ENCODE measurements around the gene GABBR2. TPM values are rescaled to one million over a fixed set of nuclear protein-coding genes. Genes with fewer than 3 reads are reported as not detected.
A peak's percentile ranks its signal among the peaks of the same experiment; 100 is the strongest.

Gene GABBR2
- total and polyA plus RNA-seq, 9 of the 15 experiments (the other 6 are each of a cell fraction or from before 2014, with no cell fraction given) = 0.15 to 1.9 (median 0.32) TPM

DNA sequence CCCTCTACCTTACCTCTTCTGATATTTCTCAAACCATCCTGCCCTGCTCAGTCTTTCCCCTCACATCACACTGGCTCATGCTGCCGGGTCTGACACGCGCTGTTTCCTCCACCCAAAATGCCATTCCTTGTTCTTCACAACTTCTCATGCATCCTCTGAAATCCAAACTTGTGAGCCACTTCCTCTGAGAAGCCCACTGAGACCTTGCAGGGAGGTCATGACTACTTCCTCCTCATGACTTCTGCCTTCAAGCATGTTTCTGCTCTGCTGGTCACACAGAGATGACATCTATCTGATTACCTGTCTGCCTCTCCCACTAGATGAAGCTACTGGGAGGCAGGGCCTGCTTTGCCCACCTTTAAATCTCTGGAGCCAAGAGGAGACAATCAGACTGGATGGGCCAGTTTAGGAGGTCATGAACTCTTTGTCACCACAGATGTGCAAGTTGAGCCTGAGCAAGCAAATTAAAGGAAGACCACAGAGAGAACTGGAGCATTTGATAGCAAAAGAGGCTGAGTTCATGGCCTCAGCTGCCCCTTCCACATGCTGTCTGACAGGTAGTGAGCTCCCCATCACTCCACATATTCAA is 333.5 kb downstream of the GABBR2 start (continued):
- TF ChIP-seq, protein P1, sequence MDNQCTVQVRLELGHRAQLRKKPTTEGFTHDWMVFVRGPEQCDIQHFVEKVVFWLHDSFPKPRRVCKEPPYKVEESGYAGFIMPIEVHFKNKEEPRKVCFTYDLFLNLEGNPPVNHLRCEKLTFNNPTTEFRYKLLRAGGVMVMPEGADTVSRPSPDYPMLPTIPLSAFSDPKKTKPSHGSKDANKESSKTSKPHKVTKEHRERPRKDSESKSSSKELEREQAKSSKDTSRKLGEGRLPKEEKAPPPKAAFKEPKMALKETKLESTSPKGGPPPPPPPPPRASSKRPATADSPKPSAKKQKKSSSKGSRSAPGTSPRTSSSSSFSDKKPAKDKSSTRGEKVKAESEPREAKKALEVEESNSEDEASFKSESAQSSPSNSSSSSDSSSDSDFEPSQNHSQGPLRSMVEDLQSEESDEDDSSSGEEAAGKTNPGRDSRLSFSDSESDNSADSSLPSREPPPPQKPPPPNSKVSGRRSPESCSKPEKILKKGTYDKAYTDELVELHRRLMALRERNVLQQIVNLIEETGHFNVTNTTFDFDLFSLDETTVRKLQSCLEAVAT (IDR thresholded peaks at IDR 0.05) = no peak
- no peak for TF ChIP-seq RBM34 (IDR thresholded peaks at IDR 0.05; ENCODE audit: borderline replicate concordance, insufficient read depth, low read length)
- peak; percentile 41; the same call in 1 of the 2 replicates for TF ChIP-seq NFIC (IDR thresholded peaks at IDR 0.05)
- TF ChIP-seq CBFA2T3 (IDR thresholded peaks at IDR 0.05) = peak; percentile 89
- no peak for TF ChIP-seq MEF2D (tag; conservative IDR thresholded peaks at IDR 0.05; ENCODE audit: low read depth)
- TF ChIP-seq KLF1 (tag; IDR thresholded peaks at IDR 0.05) = no peak
- TF ChIP-seq SMAD4 (CRISPR knock-in tag; conservative IDR thresholded peaks at IDR 0.05) = peak; percentile 33; the same call in 1 of the 2 replicates
- TF ChIP-seq ATF7 (IDR thresholded peaks at IDR 0.05) = no peak
- no peak for TF ChIP-seq KHSRP (IDR thresholded peaks at IDR 0.05)
- TF ChIP-seq HEY1 (CRISPR knock-in tag; IDR thresholded peaks at IDR 0.05; ENCODE audit: borderline replicate concordance) = no peak
- TF ChIP-seq HNRNPLL (IDR thresholded peaks at IDR 0.05; ENCODE audit: low read depth, low read length, poor library complexity, severe bottlenecking) = no peak
- TF ChIP-seq ZNF444 (CRISPR knock-in tag; IDR thresholded peaks at IDR 0.05) = no peak
- no peak for TF ChIP-seq CEBPG (CRISPR knock-in tag; IDR thresholded peaks at IDR 0.05)
- TF ChIP-seq CEBPG (tag; conservative IDR thresholded peaks at IDR 0.05 in 1 of 2, IDR thresholded peaks at IDR 0.05 in 1 of 2) = no peak
- TF ChIP-seq, protein P2, sequence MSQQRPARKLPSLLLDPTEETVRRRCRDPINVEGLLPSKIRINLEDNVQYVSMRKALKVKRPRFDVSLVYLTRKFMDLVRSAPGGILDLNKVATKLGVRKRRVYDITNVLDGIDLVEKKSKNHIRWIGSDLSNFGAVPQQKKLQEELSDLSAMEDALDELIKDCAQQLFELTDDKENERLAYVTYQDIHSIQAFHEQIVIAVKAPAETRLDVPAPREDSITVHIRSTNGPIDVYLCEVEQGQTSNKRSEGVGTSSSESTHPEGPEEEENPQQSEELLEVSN (IDR thresholded peaks at IDR 0.05; ENCODE audit: borderline replicate concordance in 1 of 2, extremely low read depth in 1 of 2, insufficient read depth in 1 of 2, insufficient read length in 1 of 2, low read depth in 1 of 2, low read length in 1 of 2, poor library complexity in 1 of 2, severe bottlenecking in 1 of 2) = no peak
- TF ChIP-seq SAP30 (IDR thresholded peaks at IDR 0.05; ENCODE audit: borderline replicate concordance, insufficient read depth, low read depth, low read length, poor library complexity, severe bottlenecking) = no peak
- no peak for TF ChIP-seq NFIX (CRISPR knock-in tag; IDR thresholded peaks at IDR 0.05; ENCODE audit: low read depth)
- no peak for TF ChIP-seq PHF21A (IDR thresholded peaks at IDR 0.05; ENCODE audit: borderline replicate concordance, low read depth)
- TF ChIP-seq, protein P3, sequence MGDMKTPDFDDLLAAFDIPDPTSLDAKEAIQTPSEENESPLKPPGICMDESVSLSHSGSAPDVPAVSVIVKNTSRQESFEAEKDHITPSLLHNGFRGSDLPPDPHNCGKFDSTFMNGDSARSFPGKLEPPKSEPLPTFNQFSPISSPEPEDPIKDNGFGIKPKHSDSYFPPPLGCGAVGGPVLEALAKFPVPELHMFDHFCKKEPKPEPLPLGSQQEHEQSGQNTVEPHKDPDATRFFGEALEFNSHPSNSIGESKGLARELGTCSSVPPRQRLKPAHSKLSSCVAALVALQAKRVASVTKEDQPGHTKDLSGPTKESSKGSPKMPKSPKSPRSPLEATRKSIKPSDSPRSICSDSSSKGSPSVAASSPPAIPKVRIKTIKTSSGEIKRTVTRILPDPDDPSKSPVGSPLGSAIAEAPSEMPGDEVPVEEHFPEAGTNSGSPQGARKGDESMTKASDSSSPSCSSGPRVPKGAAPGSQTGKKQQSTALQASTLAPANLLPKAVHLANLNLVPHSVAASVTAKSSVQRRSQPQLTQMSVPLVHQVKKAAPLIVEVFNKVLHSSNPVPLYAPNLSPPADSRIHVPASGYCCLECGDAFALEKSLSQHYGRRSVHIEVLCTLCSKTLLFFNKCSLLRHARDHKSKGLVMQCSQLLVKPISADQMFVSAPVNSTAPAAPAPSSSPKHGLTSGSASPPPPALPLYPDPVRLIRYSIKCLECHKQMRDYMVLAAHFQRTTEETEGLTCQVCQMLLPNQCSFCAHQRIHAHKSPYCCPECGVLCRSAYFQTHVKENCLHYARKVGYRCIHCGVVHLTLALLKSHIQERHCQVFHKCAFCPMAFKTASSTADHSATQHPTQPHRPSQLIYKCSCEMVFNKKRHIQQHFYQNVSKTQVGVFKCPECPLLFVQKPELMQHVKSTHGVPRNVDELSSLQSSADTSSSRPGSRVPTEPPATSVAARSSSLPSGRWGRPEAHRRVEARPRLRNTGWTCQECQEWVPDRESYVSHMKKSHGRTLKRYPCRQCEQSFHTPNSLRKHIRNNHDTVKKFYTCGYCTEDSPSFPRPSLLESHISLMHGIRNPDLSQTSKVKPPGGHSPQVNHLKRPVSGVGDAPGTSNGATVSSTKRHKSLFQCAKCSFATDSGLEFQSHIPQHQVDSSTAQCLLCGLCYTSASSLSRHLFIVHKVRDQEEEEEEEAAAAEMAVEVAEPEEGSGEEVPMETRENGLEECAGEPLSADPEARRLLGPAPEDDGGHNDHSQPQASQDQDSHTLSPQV (IDR thresholded peaks at IDR 0.05) = peak; percentile 40; the same call in 1 of the 2 replicates
- peak; percentile 58; the same call in 1 of the 2 replicates for TF ChIP-seq ESRRA (IDR thresholded peaks at IDR 0.05; ENCODE audit: borderline replicate concordance, low read depth)
- TF ChIP-seq NR2C1 (IDR thresholded peaks at IDR 0.05) = peak; percentile 74
- TF ChIP-seq NR2C1 (tag; IDR thresholded peaks at IDR 0.05) = 0 out of 2 replicates have a peak, but pooled peaks have one; percentile 53

Data from K562 (cell line).